HG03064 (cell line): Measurements from ENCODE around the gene DCUN1D3.

Experiments used
- ATAC-seq: cut with Tn5 transposase; IDR thresholded peaks from one replicate; pipeline ENCODE4 v1.9.1; 2021; ENCODE audit warnings: low read depth; ENCODE audit not compliant: unreplicated experiment

Gene DCUN1D3

DNA sequence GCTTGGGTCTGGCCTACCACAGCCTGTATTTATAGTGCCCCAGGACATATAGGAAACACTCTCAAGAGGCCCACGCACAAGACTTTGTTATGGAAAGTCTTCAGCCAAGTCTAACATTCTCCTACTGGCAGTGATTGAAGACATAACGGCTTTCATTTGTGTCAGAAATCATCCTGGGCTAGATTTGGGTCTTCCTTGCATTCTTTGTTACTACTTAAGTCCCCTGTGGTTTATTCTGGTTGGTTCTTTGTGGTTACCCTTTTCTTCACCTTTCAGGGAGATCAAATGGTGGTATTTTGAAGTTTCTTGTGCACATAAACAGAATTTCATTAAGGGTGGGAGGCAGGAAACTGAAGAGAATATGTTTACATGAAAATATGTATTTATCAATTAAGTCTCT, 56.1 kb downstream of the DCUN1D3 start:
- no peak for ATAC-seq

DNA sequence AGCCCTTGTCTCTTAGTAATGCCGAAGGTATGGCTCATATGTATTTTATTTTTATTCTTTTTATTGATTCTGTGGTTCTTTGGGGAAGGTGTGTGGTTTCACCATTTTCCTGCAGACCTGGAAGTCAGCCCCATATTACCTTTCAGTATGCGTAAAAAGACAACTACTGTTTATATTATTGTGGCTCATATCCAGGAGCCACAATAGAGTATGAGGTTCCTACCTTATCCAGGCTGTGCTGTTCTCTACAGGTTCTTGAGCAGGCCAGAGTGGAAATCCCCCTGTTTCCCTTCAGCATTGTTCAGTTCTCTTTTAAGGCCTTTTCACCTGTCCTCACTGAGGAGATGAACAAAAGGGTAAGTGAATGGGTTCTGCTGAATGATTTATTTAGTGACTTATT, 60.7 kb downstream of the DCUN1D3 start:
- no peak for ATAC-seq

DNA sequence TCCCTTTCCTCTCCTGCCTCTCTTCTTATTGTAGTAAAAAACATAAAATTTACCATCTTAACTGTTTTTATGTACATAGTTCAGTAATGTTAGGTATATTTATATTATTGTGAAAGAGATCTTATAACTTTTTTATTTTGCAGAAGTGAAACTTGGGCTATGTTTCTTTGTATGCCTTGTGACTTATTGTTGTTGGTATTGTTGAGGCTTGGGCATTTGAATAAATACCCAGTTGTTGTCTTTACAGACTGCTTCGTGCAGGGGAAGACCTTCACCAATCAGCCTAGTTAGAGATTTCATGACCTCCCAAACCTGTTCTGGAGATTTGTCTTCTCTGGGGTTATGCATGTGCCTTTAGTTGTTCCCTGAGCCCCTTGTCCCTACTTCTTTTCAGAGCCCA, 61.9 kb downstream of the DCUN1D3 start:
- no peak for ATAC-seq

DNA sequence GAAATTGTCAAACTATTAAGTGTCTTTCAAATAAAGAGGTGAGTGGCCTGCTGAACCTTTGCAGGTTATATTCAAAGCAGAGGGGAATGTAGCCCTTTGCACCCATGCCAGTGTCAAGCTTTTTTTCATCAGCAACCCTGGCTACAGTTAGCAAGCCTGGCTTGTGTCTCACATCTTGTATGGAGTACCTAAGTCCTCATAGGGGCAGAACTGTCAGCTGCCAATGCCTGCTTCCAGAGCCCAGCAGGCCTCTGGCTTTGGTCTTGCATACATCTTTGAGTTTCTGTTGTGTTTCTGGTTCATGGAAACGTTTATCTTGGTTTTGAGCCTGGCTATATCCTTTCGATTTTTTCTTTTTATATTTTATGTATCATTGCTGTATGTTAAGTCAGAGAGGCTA, 67.1 kb downstream of the DCUN1D3 start:
- ATAC-seq = no peak

DNA sequence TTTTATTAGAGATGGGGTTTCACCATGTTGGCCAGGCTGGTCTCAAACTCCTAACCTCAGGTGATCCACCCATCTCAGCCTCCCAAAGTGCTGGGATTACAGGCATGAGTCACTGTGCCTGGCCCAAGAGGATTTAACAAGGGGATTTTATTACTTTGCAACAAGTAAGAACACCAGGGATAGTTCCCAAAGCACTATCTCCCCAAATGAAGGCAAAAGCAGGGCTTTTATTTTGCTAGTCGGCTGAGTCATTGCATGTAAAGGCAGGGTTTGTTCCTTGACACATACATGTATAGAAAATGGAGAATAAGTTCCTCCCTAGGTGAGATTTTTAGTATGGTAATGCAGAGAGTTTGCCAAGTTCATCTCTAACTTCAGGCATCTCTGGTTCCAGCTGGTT, 69.8 kb downstream of the DCUN1D3 start:
- ATAC-seq = no peak

DNA sequence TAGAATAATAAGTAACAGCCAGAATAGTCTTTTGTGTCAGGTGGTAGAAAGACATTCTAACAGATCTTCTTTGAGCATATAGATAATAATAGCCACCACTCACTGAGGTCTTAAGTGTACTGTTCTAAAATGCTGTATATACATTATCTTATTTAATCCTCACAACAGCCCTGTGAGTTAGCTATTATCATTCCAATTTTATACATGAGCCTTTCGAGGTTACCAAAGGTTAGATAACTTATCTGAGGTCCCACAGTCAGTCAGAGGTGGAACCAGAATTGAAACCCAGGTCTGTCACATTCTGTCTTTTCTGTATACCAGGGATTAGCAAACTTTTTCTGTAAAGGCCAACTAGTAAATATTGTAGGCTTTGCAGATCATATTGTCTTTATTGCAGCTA, 70.6 kb downstream of the DCUN1D3 start:
- ATAC-seq = no peak

DNA sequence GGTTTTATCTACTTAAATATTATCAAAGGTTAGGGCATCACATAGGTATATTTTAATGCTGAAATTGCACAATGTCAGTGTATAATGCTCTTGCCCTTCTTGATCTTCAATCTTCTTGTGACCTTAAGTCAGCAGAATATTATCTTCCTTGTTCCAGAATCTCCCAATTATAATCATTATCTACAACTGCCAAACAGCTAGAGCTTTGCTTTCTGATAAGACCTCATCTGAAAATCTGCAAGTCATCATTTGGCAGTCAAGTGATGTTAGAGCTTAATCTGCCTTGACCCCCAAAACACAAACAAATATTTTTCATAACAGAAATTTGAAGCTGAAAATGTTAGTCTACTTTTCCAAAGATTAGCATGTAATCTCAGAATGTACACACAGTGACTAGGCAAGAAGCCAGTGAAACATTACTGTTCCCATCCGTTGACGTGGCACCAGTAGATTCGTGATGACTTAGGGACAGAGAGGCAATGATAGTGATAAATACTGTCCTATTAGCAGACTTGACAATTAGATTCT, 74.1 kb downstream of the DCUN1D3 start:
- ATAC-seq = no peak

DNA sequence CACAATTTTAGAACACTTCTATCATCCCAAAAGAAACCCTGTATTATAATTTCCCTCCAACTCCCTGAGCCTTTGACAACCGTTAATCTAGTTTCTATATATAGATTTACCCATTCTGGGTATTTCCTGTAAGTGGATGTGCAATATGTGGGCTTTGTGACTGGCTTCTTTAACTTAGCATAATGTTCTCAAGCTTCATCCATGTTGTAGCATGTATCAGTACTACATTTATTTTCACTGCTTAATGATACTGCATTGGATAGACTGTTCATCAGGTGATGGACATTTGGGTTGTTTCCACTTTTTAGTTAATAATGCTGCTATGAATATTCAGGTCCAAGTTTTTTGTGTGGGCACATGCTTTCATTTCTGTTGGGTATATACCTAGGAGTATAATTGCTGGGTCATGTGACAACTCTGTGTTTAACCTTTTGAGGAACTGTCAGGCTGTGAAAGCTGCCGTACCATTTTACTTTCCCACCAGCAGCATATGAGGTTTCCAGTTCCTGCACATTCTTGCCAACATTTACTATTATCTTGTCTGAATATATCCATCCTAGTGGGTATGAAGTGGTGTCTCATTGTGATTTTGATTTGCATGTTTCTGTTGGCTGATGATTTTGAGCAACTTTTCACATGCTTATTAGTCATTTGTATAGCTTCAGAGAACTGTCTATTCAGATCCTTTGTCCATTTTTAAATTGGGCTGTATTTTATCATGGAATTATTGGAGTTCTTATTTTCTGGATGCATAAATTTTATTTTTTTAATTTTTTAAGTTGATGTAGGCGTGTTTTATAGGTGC, 77.4 kb downstream of the DCUN1D3 start:
- no peak for ATAC-seq

DNA sequence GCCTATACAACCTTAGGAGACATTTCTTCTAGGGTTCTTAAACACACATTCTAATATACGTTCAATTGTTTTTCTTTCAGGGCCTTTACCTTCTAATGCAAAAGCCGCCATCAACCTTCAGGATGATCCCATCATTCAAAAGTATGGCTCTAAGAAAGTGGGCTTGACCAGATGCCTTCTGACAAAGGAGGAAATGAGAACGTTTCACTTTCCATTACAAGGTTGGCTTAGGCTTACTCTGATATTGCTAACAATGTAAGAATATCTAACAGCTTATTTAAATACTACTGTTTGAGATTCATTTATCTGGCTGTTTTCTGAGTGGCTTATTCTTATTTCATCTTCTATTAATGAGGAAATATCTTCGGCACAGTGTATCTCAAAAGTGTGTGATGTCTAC, 78.5 kb downstream of the DCUN1D3 start:
- ATAC-seq = no peak

DNA sequence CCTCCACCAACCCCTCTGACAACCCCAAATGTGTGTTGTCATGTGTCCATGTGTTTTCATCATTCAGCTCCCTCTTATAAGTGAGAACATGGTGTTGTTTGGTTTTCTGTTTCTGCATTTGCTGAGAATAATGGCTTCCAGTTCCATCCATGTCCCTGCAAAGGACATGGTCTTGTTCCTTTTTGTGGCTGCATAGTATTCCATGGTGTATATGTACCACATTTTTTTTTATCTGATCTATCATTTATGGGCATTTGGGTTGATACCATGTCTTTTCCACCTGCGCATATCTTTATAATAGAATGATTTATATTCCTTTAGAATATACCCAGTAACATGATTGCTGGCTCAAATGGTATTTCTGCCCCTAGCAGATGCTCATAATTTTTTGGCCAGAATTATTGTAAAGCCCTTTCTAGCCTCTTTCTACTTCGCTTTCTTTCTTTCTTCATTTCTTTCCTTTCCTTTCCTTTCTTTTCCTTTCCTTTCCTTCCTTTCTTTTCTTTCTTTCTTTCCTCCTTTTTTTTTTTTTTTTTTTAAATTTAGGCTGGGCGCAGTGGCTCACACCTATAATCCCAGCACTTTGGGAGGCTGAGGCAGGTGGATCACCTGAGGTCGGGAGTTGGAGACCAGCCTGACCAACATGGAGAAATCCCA, 81.1 kb downstream of the DCUN1D3 start:
- no peak for ATAC-seq

DNA sequence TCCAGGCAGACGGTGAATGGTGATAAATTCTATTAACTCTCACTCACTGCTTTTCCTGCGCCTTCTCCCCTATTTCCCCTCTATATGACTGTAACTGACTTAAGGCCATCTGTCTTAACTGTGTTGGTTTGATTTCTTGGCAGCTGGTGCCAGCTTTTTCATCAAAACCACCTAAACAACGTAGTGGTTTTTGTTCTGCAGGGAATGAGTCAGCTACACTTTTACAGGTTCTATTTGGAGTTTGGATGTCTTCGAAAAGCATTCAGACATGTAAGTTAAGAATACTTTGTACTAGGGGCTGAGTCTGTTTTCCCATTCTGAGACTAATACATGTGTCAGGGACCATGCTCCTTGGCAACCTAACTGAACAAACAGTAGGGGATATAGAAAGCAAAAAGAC, 85.4 kb downstream of the DCUN1D3 start:
- ATAC-seq = no peak

DNA sequence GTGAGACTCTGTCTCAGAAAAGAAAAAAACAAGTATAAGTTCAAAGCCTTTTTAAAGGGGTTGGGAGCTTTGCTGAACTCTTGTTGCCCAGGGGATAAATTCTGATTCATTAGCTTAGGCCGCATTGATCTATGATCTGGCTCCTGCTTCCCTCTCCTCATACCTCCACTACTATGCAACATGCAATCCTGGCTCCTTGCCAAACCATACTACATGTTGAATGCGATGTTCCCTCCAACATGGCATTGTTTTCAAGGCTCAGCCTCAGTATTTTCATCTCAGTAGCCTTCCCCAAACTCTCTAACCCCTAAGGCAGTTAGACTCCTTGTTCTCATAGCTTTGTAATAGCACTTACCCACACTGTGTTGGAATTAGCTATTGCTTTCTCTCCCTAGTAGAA, 87.6 kb downstream of the DCUN1D3 start:
- no peak for ATAC-seq

DNA sequence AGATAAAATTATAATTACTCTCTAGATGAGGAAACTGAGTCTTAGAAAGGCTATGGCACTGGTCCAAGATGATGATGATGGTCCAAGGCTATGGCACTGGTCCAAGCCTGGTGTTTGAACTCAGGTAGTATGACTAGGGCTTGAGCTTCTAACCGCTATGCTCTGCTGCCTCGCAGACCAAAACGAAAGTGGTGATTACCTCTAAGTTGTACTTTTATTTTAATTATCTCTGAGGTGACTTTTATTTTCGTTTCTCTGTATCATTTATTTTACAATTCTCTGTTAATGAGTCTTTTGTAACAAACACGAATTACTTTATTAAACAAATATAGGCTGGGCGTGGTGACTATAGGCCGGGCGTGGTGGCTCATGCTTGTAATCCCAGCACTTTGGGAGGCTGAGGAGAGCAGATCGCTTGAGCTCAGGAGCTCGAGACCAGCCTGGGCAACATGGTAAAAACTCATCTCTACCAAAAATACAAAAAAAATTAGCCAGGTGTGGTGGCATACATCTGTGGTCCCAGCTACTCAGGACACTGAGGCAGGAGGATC, 88.2 kb downstream of the DCUN1D3 start:
- ATAC-seq = no peak

DNA sequence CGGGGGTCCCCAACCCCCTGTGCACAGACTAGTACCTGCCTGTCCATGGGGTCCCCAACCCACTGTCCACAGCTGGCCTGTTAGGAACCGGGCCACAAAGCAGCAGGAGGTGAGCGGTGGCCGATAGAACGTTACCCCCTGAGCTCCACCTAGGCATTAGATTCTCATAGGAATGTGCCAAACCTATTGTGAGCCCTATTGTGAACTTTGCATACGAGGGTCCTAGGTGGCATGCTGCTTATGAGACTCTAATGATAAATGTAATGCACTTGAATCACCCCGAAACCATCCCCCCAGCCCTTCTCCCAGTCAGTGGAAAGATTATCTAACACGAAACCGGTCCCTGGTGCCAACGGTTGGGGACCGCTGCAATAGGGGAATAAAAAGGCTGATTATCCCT, 92.3 kb downstream of the DCUN1D3 start:
- no peak for ATAC-seq

DNA sequence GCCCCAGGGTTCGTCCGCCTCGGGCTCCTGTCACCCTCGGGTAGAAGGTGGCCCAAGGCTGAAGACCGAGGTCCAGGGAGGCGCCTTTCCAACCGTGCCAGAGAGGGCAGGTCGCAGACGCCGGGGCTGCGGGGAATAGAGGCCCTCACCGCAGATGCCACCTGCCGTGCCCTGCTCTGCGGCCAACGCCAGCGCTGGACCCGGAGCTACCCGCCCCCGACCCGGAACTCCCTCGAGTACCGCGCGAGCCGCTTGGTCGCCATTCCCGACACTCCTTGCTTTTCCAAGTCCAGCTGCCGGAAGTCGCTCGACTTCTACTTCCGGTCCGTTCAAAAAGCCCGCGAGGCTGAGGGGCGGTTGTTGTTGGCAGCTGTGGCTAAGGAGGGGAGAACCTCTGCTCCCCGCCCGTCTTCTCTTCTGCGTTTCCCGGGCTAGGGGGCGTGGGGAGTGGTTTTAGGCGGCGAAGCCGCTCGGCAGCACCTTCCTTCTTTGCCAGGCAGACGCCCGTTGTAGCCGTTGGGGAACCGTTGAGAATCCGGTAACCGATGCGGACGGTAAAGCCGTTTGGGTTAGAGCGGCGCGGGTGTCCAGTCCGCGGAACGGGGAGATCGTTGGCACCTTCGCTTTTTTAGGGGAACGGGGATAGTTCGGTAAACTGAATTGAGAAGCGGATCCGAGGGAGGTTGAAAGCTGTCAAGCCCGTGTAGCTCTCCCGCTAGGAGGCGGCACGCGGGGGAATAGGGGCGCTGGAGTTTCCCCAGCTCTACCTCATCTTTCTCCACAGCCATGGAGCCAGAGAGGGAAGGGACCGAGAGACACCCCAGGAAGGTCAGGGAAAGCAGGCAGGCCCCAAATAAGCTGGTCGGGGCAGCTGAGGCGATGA, 93.7 kb downstream of the DCUN1D3 start, which contains the start of the genes ERI2 and REXO5:
Gene ERI2 (minus strand): TSS at position 305 of the 883 bp plus-strand sequence. CDS start 42 bp downstream, at position 263.
Gene REXO5 (plus strand): TSS at position 360 of the 883 bp plus-strand sequence. CDS start 427 bp downstream, at position 787.
- ATAC-seq = peak; percentile 59

DNA sequence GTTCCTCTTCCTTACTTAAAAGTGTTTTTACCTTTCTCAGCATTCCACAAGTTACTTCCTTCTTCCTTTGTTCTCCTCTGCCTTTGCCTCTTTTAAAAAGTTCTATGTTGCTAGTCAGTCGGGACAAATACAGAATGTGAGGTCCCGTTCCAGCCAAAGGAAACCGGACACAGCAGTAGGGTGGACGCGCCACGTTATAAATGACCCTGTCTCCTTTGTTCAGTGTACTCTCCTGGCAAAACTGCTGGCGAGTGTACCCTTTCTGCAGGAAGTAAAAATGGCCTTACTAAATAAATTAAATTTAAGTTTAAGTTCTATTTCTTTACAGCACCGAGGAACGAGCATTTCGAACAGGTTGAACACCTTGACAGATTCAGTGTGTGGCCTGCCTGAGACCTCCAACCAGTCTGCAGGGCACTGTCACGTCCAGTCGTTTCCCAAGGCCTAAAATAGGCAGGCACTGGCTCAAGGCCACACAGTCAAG, 94.4 kb downstream of the DCUN1D3 start:
- ATAC-seq = peak; percentile 17
